Measurements from ENCODE around the gene L1CAM. TPM values are rescaled to one million over a fixed set of nuclear protein-coding genes. Genes with fewer than 3 reads are reported as not detected.

L1CAM gene
- polyA plus RNA-seq, 1 donor, result 2.5 TPM

GRCh38 chrX:153922932-153923857 lies 37.2 kb upstream of the L1CAM start:
- DNase-seq, result no peak

GRCh38 chrX:153921511-153922446 lies 35.8 kb upstream of the L1CAM start:
- no peak for DNase-seq

GRCh38 chrX:153921070-153921469 lies 35.1 kb upstream of the L1CAM start:
- no peak for DNase-seq

- no peak for DNase-seq
These were observed 34.6 kb upstream of the L1CAM start for GRCh38 chrX:153920546-153920945.

- no peak for DNase-seq
These were observed 33.3 kb upstream of the L1CAM start for GRCh38 chrX:153919281-153919680.

GRCh38 chrX:153917869-153918268 lies 31.9 kb upstream of the L1CAM start:
- no peak for DNase-seq

GRCh38 chrX:153913701-153914100 lies 27.7 kb upstream of the L1CAM start:
- no peak for DNase-seq

GRCh38 chrX:153913211-153913610 lies 27.2 kb upstream of the L1CAM start:
- no peak for DNase-seq

- DNase-seq, result no peak
These were observed 25.8 kb upstream of the L1CAM start for GRCh38 chrX:153911798-153912197.

GRCh38 chrX:153910446-153910845 lies 24.5 kb upstream of the L1CAM start:
- no peak for DNase-seq

GRCh38 chrX:153909980-153910360 lies 24.0 kb upstream of the L1CAM start:
- no peak for DNase-seq

- no peak for DNase-seq
These were observed 23.3 kb upstream of the L1CAM start for GRCh38 chrX:153909024-153909979.

- DNase-seq, result no peak
These were observed 22.4 kb upstream of the L1CAM start for GRCh38 chrX:153908219-153908860.

GRCh38 chrX:153907456-153907855 lies 21.5 kb upstream of the L1CAM start:
- no peak for DNase-seq

- no peak for DNase-seq
These were observed 20.3 kb upstream of the L1CAM start for GRCh38 chrX:153906126-153906917.

GRCh38 chrX:153905481-153906095 lies 19.6 kb upstream of the L1CAM start:
- no peak for DNase-seq

GRCh38 chrX:153903991-153904957 lies 18.3 kb upstream of the L1CAM start, which contains the start of gene AVPR2:
Gene AVPR2, plus strand, starts transcription at chrX:153904673. Its CDS starts 473 bp downstream, at chrX:153905146.
- DNase-seq, result no peak

- no peak for DNase-seq
These were observed 17.4 kb upstream of the L1CAM start for GRCh38 chrX:153903238-153903980.

Data from hindlimb muscle (tissue), 1 donor.